GM04503 (cell line): ENCODE data around the gene ETV3.
A peak's percentile ranks its signal among the peaks of the same experiment; 100 is the strongest.
"Not testable (repeated sequence)": the region's sequence is repeated elsewhere in the genome, so short reads cannot be mapped to it uniquely, and the experiment has no call there.

ENCODE experiments used
- DNase-seq: peaks from one replicate; pipeline ENCODE4 v3.0.0-alpha.2; 2012; ENCODE audit warnings: low read depth

ETV3 gene

GRCh38 chr1:157138220-157139051 lies at the start of gene ETV3:
Gene ETV3 (minus strand): TSS chr1:157138395. CDS start chr1:157136352, 2,043 bp downstream.
- DNase-seq = peak; percentile 61

- DNase-seq = no peak
These were observed 48.2 kb upstream of the ETV3 start for GRCh38 chr1:157186281-157186992.

- DNase-seq = no peak
These were observed 45.7 kb upstream of the ETV3 start for GRCh38 chr1:157183870-157184269.

- DNase-seq = not testable (repeated sequence)
These were observed 44.2 kb upstream of the ETV3 start for GRCh38 chr1:157182371-157182770.

GRCh38 chr1:157181790-157182189 lies 43.6 kb upstream of the ETV3 start:
- DNase-seq = no peak

- no peak for DNase-seq
These were observed 43.1 kb upstream of the ETV3 start for GRCh38 chr1:157181258-157181657.

GRCh38 chr1:157178490-157178889 lies 40.3 kb upstream of the ETV3 start:
- DNase-seq = no peak

GRCh38 chr1:157177733-157178394 lies 39.7 kb upstream of the ETV3 start:
- no peak for DNase-seq

- no peak for DNase-seq
These were observed 38.5 kb upstream of the ETV3 start for GRCh38 chr1:157176591-157177121.

- DNase-seq = no peak
These were observed 37.8 kb upstream of the ETV3 start for GRCh38 chr1:157176016-157176415.

- DNase-seq = no peak
These were observed 35.8 kb upstream of the ETV3 start for GRCh38 chr1:157173900-157174410.

GRCh38 chr1:157173241-157173640 lies 35.0 kb upstream of the ETV3 start:
- DNase-seq = not testable (repeated sequence)

GRCh38 chr1:157172591-157172990 lies 34.4 kb upstream of the ETV3 start:
- DNase-seq = not testable (repeated sequence)

GRCh38 chr1:157171903-157172503 lies 33.8 kb upstream of the ETV3 start:
- DNase-seq = not testable (repeated sequence)

- no peak for DNase-seq
These were observed 32.7 kb upstream of the ETV3 start for GRCh38 chr1:157170677-157171515.

GRCh38 chr1:157168015-157168414 lies 29.8 kb upstream of the ETV3 start:
- DNase-seq = no peak

GRCh38 chr1:157167437-157167836 lies 29.2 kb upstream of the ETV3 start:
- DNase-seq = no peak

- DNase-seq = no peak
These were observed 28.4 kb upstream of the ETV3 start for GRCh38 chr1:157166590-157166989.

- DNase-seq = no peak
These were observed 25.3 kb upstream of the ETV3 start for GRCh38 chr1:157163273-157164127.

- DNase-seq = no peak
These were observed 24.1 kb upstream of the ETV3 start for GRCh38 chr1:157162345-157162744.
